ENCODE results near the gene LHX6.

LHX6 gene

DNA sequence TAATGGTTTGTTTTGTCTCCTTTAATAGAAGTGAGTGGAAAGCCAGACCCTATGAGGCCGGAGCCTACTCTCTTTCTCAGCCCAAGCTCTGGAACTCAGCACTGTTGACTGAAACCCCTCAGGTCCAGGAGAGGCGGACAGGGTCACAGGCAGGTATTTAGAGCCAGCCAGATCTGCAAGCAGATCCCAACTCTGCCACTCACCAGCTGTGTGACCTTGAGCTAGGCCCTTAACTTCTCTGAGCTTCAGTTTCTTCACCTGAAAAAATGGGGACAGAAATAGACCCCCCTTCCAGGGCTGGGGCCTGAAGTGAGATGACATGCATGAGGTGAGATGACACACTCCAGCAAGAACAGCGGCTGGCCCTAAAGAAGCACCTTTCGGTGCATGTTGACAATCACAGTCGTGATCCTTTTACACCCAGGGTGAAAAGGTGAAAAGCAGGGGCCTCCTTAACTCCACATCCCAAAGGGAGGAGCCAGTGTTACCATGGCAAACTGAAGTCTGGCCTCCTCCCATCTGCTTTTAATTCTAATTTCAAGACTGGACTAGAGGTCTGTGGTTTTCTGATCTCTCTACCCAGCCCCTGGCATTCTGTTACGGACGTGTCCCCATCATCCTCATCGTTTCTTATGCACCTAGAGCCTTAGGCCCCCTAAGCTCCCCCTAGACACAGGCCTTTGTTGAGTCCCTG lies 41.8 kb downstream of the LHX6 start:
- no peak for DNase-seq (ENCODE audit: low read depth)
- H3K4me3 ChIP-seq (ENCODE audit: control insufficient read depth, low read depth, low read length), result no peak overlapping the region
- TF ChIP-seq, protein P1, sequence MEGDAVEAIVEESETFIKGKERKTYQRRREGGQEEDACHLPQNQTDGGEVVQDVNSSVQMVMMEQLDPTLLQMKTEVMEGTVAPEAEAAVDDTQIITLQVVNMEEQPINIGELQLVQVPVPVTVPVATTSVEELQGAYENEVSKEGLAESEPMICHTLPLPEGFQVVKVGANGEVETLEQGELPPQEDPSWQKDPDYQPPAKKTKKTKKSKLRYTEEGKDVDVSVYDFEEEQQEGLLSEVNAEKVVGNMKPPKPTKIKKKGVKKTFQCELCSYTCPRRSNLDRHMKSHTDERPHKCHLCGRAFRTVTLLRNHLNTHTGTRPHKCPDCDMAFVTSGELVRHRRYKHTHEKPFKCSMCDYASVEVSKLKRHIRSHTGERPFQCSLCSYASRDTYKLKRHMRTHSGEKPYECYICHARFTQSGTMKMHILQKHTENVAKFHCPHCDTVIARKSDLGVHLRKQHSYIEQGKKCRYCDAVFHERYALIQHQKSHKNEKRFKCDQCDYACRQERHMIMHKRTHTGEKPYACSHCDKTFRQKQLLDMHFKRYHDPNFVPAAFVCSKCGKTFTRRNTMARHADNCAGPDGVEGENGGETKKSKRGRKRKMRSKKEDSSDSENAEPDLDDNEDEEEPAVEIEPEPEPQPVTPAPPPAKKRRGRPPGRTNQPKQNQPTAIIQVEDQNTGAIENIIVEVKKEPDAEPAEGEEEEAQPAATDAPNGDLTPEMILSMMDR (conservative IDR thresholded peaks at IDR 0.05; ENCODE audit: control insufficient read depth, insufficient read depth, low read depth, low read length), result no peak

- TF ChIP-seq, protein P1 (conservative IDR thresholded peaks at IDR 0.05; ENCODE audit: control insufficient read depth, insufficient read depth, low read depth, low read length), result no peak
- H3K4me3 ChIP-seq (ENCODE audit: control insufficient read depth, low read depth, low read length), result no peak overlapping the region
- no peak for DNase-seq (ENCODE audit: low read depth)
Measured at GRCh38 chr9:122186301-122186700, 42.5 kb downstream of the LHX6 start.

DNA sequence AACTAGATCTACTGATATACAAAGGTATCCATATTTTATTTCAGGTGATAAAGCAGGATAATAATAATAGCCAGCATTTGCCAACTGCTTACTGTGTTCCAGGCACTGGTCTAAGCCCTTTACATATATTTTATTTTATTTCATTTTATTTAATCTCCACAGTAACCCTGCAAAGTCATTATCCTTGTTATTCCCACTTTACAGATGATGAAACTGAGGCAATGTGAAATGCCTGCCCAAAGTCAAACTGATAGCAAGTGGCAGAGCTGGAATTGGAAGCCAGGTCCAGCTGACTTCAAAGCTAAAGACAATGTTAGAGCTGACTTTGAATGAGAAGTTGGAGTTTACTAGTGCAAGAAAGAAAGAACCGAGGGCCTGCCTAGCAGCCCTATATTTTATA lies 44.2 kb downstream of the LHX6 start:
- no peak for DNase-seq (ENCODE audit: low read depth)
- H3K4me3 ChIP-seq (ENCODE audit: control insufficient read depth, low read depth, low read length), result no peak overlapping the region
- TF ChIP-seq, protein P1 (conservative IDR thresholded peaks at IDR 0.05; ENCODE audit: control insufficient read depth, insufficient read depth, low read depth, low read length), result no peak

GRCh38 chr9:122183501-122183900 lies 45.3 kb downstream of the LHX6 start:
- H3K4me3 ChIP-seq (ENCODE audit: control insufficient read depth, low read depth, low read length), result no peak overlapping the region
- DNase-seq (ENCODE audit: low read depth), result no peak
- TF ChIP-seq, protein P1 (conservative IDR thresholded peaks at IDR 0.05; ENCODE audit: control insufficient read depth, insufficient read depth, low read depth, low read length), result no peak

- DNase-seq (ENCODE audit: low read depth), result peak; percentile 87
- no peak overlapping the region for H3K4me3 ChIP-seq (ENCODE audit: control insufficient read depth, low read depth, low read length)
- TF ChIP-seq, protein P1 (conservative IDR thresholded peaks at IDR 0.05; ENCODE audit: control insufficient read depth, insufficient read depth, low read depth, low read length), result no peak
Measured at GRCh38 chr9:122180633-122181032, 48.1 kb downstream of the LHX6 start.

DNA sequence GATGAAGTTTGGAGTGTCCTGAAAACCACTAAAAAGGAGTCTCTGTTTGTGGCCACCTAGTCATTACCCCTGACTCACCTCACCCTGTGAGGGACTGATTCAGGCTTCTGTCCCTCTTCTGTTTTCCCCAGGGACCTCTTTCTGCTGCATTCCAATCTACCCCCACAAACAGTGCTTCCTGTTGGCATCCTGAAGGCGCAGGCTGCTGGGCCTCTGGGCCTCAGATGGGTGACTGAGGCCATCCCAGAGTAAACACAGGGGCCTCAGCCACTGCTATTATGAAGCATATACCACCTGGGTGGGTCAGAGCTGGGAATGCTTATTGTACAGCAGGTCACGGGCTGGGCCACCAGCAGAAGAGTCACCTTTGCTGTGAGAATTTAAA lies 49.1 kb downstream of the LHX6 start:
- TF ChIP-seq, protein P1 (conservative IDR thresholded peaks at IDR 0.05; ENCODE audit: control insufficient read depth, insufficient read depth, low read depth, low read length), result no peak
- H3K4me3 ChIP-seq (ENCODE audit: control insufficient read depth, low read depth, low read length), result no peak overlapping the region
- DNase-seq (ENCODE audit: low read depth), result peak; percentile 12
